A673 (cell line): ENCODE data around the gene SCGB3A2. TPM values are rescaled to one million over a fixed set of nuclear protein-coding genes. Genes with fewer than 3 reads are reported as not detected.
"Not testable (repeated sequence)": the region's sequence is repeated elsewhere in the genome, so short reads cannot be mapped to it uniquely, and the experiment has no call there.

Experiments used
- BruUV-seq: library from RNA; stranded (reverse); fragments of 400-500 nt; replicated peaks from 2 replicates; lab custom pipeline; 2021; lab: Mats Ljungman, UMichigan
- CTCF ChIA-PET: fragments of 300-600 bp; sonication (Branson Sonifier 250); formaldehyde crosslinking; loops from one replicate; lab custom pipeline; 2022; ENCODE audit warnings: antibody characterized with exemption; lab: Charles Lee
- POLR2A ChIA-PET: fragments of 300-600 bp; sonication (Branson Sonifier 250); formaldehyde crosslinking; loops from one replicate; lab custom pipeline; 2022; ENCODE audit warnings: antibody characterized with exemption; ENCODE audit not compliant: low non-redundant PET; lab: Charles Lee
- DNase-seq: peaks from one replicate; pipeline ENCODE4 v3.0.0-alpha.2; 2015; ENCODE audit warnings: low spot score
- H3K27ac ChIP-seq: fragments of 200-600 bp; sonication (generic); 2 replicates; pipeline ENCODE4 v1.5.1; 2016; ENCODE audit warnings: mixed run types, low read depth, mild to moderate bottlenecking, mixed read lengths, antibody characterized with exemption, low read length; ENCODE audit not compliant: poor library complexity, severe bottlenecking
- H3K27me3 ChIP-seq: fragments of 200-600 bp; sonication (generic); replicated peaks from 2 replicates; pipeline ENCODE4 v1.6.1; 2017; ENCODE audit warnings: mixed run types, low read depth, mild to moderate bottlenecking, mixed read lengths, antibody characterized with exemption, low read length; ENCODE audit not compliant: insufficient read depth, poor library complexity
- H3K36me3 ChIP-seq: fragments of 200-600 bp; sonication (generic); 2 replicates; pipeline ENCODE4 v1.6.1; 2016; ENCODE audit warnings: mixed run types, mild to moderate bottlenecking, mixed read lengths, antibody characterized with exemption, low read length; ENCODE audit not compliant: insufficient read depth, poor library complexity, severe bottlenecking
- H3K4me1 ChIP-seq: fragments of 200-600 bp; sonication (generic); 2 replicates; pipeline ENCODE4 v1.6.1; 2017; ENCODE audit warnings: mixed run types, mild to moderate bottlenecking, mixed read lengths, antibody characterized with exemption, low read length; ENCODE audit not compliant: insufficient read depth, poor library complexity, severe bottlenecking
- H3K4me3 ChIP-seq: fragments of 200-600 bp; sonication (generic); 2 replicates; pipeline ENCODE4 v1.5.1; 2016; ENCODE audit warnings: low read depth, mixed run types, mild to moderate bottlenecking, mixed read lengths, low read length; ENCODE audit not compliant: poor library complexity, severe bottlenecking
- H3K9me3 ChIP-seq: fragments of 200-600 bp; sonication (generic); 2 replicates; pipeline ENCODE4 v1.6.1; 2016; ENCODE audit warnings: mixed run types, low read depth, mild to moderate bottlenecking, mixed read lengths, antibody characterized with exemption, low read length; ENCODE audit not compliant: poor library complexity, severe bottlenecking
- CTCF ChIP-seq: fragments of 300-800, 200-600 bp; sonication (generic); conservative IDR thresholded peaks from 2 replicates; pipeline ENCODE4 v1.5.1; 2017; ENCODE audit warnings: low read depth, mild to moderate bottlenecking, antibody characterized with exemption, low read length, moderate library complexity, mixed read lengths
- EZH2 ChIP-seq: fragments of 200-600 bp; sonication (generic); IDR thresholded peaks from 2 replicates; pipeline ENCODE4 v1.6.1; 2017; ENCODE audit warnings: borderline replicate concordance, low read depth, mild to moderate bottlenecking, mixed read lengths, antibody characterized with exemption, low read length; ENCODE audit not compliant: poor library complexity, severe bottlenecking
- intact Hi-C: fragments of 100-400 bp; cut with micrococcal nuclease; formaldehyde crosslinking; loops from one replicate; pipeline ENCODE4 v1.10.0; 2022; ENCODE audit not compliant: unreplicated experiment
- total RNA-seq: library from RNA; stranded (reverse); gene quantifications from 2 replicates; pipeline ENCODE4 v1.2.3, GENCODE V29; 2021

Gene SCGB3A2
- total RNA-seq, 1 experiment from 2014 or later, result not detected

GRCh38 chr5:147863454-147864158 lies 14.9 kb upstream of the SCGB3A2 start:
- Histone ChIP-seq H3K4me1 (no peaks in the 10 kb centered on the region), H3K36me3 (no peaks in the 10 kb centered on the region), H3K27ac (no peak overlapping the region), H3K27me3 (no peaks in the 10 kb centered on the region), H3K4me3 (no peak overlapping the region), H3K9me3 (no peaks in the 10 kb centered on the region)
- POLR2A ChIA-PET, result no interaction called here
- intact Hi-C loops, result no loop called here
- no peak for DNase-seq
- BruUV-seq, result no TSS peak
- TF ChIP-seq EZH2 (no peak), CTCF (no peak)
- CTCF ChIA-PET, result no interaction called here

GRCh38 chr5:147869112-147869511 lies 9.4 kb upstream of the SCGB3A2 start:
- TF ChIP-seq EZH2 (no peak), CTCF (no peak)
- peaks cover 5% of the 10 kb centered on the region for H3K4me1 ChIP-seq
- no peaks in the 10 kb centered on the region for H3K27me3 ChIP-seq
- H3K36me3 ChIP-seq, result no peaks in the 10 kb centered on the region
- intact Hi-C loops, result no loop called here
- no TSS peak for BruUV-seq
- CTCF ChIA-PET, result no interaction called here
- POLR2A ChIA-PET, result no interaction called here
- H3K9me3 ChIP-seq, result no peaks in the 10 kb centered on the region
- H3K27ac ChIP-seq, result no peak overlapping the region
- DNase-seq, result peak; percentile 39
- no peak overlapping the region for H3K4me3 ChIP-seq

- DNase-seq, intact Hi-C loops, H3K9me3 ChIP-seq, H3K36me3 ChIP-seq, H3K27me3 ChIP-seq, CTCF ChIA-PET, BruUV-seq, H3K27ac ChIP-seq, H3K4me3 ChIP-seq, H3K4me1 ChIP-seq, POLR2A ChIA-PET: not testable (repeated sequence)
These were observed 8.6 kb upstream of the SCGB3A2 start for GRCh38 chr5:147869892-147870291.

GRCh38 chr5:147871980-147872549 lies 6.4 kb upstream of the SCGB3A2 start:
- H3K27ac ChIP-seq, H3K27me3 ChIP-seq, H3K4me1 ChIP-seq, intact Hi-C loops, DNase-seq, CTCF ChIA-PET, POLR2A ChIA-PET, BruUV-seq, H3K9me3 ChIP-seq, H3K4me3 ChIP-seq, H3K36me3 ChIP-seq: not testable (repeated sequence)

GRCh38 chr5:147872744-147873435 lies 5.6 kb upstream of the SCGB3A2 start:
- H3K27me3 ChIP-seq, POLR2A ChIA-PET, H3K9me3 ChIP-seq, intact Hi-C loops, H3K27ac ChIP-seq, CTCF ChIA-PET, H3K4me1 ChIP-seq, H3K36me3 ChIP-seq, H3K4me3 ChIP-seq, DNase-seq, BruUV-seq: not testable (repeated sequence)
